Measurements from ENCODE around the gene KMO. TPM values are rescaled to one million over a fixed set of nuclear protein-coding genes. Genes with fewer than 3 reads are reported as not detected.
A peak's percentile ranks its signal among the peaks of the same experiment; 100 is the strongest.

KMO gene
- total and polyA plus RNA-seq, 8 donors: 0.17 to 10.7 (median 0.42) TPM

GRCh38 chr1:241533326-241534115 lies 1.3 kb downstream of the KMO start:
- intact Hi-C loops (cut with DNase I): loop anchor here in 1 of 2 donors (10.0 kb wide), 2 partner anchors 91 to 291 kb away; no protein-coding TSS in a partner anchor
- ATAC-seq (no peak), DNase-seq (no peak)
- Histone ChIP-seq H3K4me1 (peaks cover 0 to 8% of the 10 kb centered on the region in 2 donors), H3K4me3 (peak overlapping the region in 1 of 2 donors; percentile 47), H3K36me3 (no peaks in the 10 kb centered on the region), H3K27me3 (no peaks in the 10 kb centered on the region), H3K27ac (peak overlapping the region; percentile 67 to 83), H3K9me3 (no peaks in the 10 kb centered on the region)
- TF ChIP-seq CTCF (IDR thresholded peaks at IDR 0.05): no peak

- Histone ChIP-seq H3K27me3 (no peaks in the 10 kb centered on the region), H3K36me3 (no peaks in the 10 kb centered on the region), H3K27ac (no peak overlapping the region), H3K9me3 (no peaks in the 10 kb centered on the region), H3K4me1 (peaks cover 0 to 3% of the 10 kb centered on the region in 2 donors), H3K4me3 (no peak overlapping the region)
- DNase-seq: peak in 2 of 4 donors; percentile 62 to 75
- intact Hi-C loops (cut with DNase I): loop anchor here in 1 of 2 donors (10.0 kb wide), 2 partner anchors 88 to 288 kb away; no protein-coding TSS in a partner anchor
- peak; percentile 67 for ATAC-seq
- no peak for TF ChIP-seq CTCF (IDR thresholded peaks at IDR 0.05)
These were observed 4.1 kb downstream of the KMO start for GRCh38 chr1:241536304-241536703.

GRCh38 chr1:241536969-241537368 lies 4.8 kb downstream of the KMO start:
- no peak for ATAC-seq
- Histone ChIP-seq H3K27me3 (no peaks in the 10 kb centered on the region), H3K36me3 (no peaks in the 10 kb centered on the region), H3K4me3 (no peak overlapping the region), H3K4me1 (peaks cover 0 to 3% of the 10 kb centered on the region in 2 donors), H3K9me3 (no peaks in the 10 kb centered on the region), H3K27ac (no peak overlapping the region)
- no peak for TF ChIP-seq CTCF (IDR thresholded peaks at IDR 0.05)
- no peak for DNase-seq
- intact Hi-C loops (cut with DNase I): loop anchor here in 1 of 2 donors (10.0 kb wide), 2 partner anchors 88 to 288 kb away; no protein-coding TSS in a partner anchor

GRCh38 chr1:241542199-241542907 lies 10.2 kb downstream of the KMO start:
- intact Hi-C loops (cut with DNase I): no loop called here
- Histone ChIP-seq H3K4me3 (no peak overlapping the region), H3K4me1 (peaks cover 0 to 12% of the 10 kb centered on the region in 2 donors), H3K27me3 (no peaks in the 10 kb centered on the region), H3K27ac (peak overlapping the region in 1 of 2 donors; percentile 55), H3K9me3 (no peaks in the 10 kb centered on the region), H3K36me3 (no peaks in the 10 kb centered on the region)
- ATAC-seq: peak; percentile 75
- no peak for TF ChIP-seq CTCF (IDR thresholded peaks at IDR 0.05)
- DNase-seq: peak in 1 of 4 donors; percentile 10

- Histone ChIP-seq H3K27me3 (no peaks in the 10 kb centered on the region), H3K27ac (no peak overlapping the region), H3K4me1 (peaks cover 0 to 11% of the 10 kb centered on the region in 2 donors), H3K9me3 (no peaks in the 10 kb centered on the region), H3K36me3 (no peaks in the 10 kb centered on the region), H3K4me3 (no peak overlapping the region)
- intact Hi-C loops (cut with DNase I): no loop called here
- no peak for ATAC-seq
- TF ChIP-seq CTCF (IDR thresholded peaks at IDR 0.05): no peak
- no peak for DNase-seq
These were observed 15.8 kb downstream of the KMO start for GRCh38 chr1:241548008-241548407.

All from left lung (tissue), 10 donors.